GM23338 (cell line): ENCODE results near the gene CD24.

Source experiments
- CREB1 ChIP-seq: fragments of 250-450 bp; sonication (Bioruptor Pico); IDR thresholded peaks from 2 replicates; pipeline ENCODE4 v1.5.0; 2020; ENCODE audit warnings: low read depth, mild to moderate bottlenecking, moderate library complexity
- CTCF ChIP-seq, 2 experiments: fragments of 200-600 bp in 1 of 2; sonication (generic) in 1 of 2; conservative IDR thresholded peaks; 2 replicates each; pipeline versions ENCODE4 v1.5.1 to v1.6.1; 2016 to 2017; ENCODE audit warnings: antibody characterized with exemption in 2 of 2, low read depth in 2 of 2, mild to moderate bottlenecking in 2 of 2, moderate library complexity in 1 of 2
- ETS1 ChIP-seq: IDR thresholded peaks from 2 replicates; pipeline ENCODE4 v1.6.1; 2016; ENCODE audit warnings: antibody characterized with exemption
- EZH2 ChIP-seq: fragments of 200-600 bp; sonication (generic); IDR thresholded peaks from one replicate; pipeline ENCODE4 v1.8.0; 2017; ENCODE audit warnings: antibody characterized with exemption, mild to moderate bottlenecking, low read depth; ENCODE audit not compliant: unreplicated experiment
- EZH2phosphoT487 ChIP-seq: fragments of 200-600 bp; sonication (generic); IDR thresholded peaks from one replicate; pipeline ENCODE4 v1.8.1; 2018; ENCODE audit warnings: antibody characterized with exemption; ENCODE audit not compliant: unreplicated experiment
- JUNB ChIP-seq: IDR thresholded peaks from one replicate; pipeline ENCODE4 v1.6.1; 2016; ENCODE audit warnings: antibody characterized with exemption; ENCODE audit not compliant: unreplicated experiment
- NANOG ChIP-seq: IDR thresholded peaks from 2 replicates; pipeline ENCODE4 v1.6.1; 2016; ENCODE audit warnings: antibody characterized with exemption, borderline replicate concordance
- POLR2AphosphoS5 ChIP-seq: IDR thresholded peaks from 2 replicates; pipeline ENCODE4 v1.6.1; 2016; ENCODE audit warnings: antibody characterized with exemption, low read depth
- REST ChIP-seq: IDR thresholded peaks from one replicate; pipeline ENCODE4 v1.6.1; 2018; ENCODE audit warnings: antibody characterized with exemption; ENCODE audit not compliant: unreplicated experiment

DNA sequence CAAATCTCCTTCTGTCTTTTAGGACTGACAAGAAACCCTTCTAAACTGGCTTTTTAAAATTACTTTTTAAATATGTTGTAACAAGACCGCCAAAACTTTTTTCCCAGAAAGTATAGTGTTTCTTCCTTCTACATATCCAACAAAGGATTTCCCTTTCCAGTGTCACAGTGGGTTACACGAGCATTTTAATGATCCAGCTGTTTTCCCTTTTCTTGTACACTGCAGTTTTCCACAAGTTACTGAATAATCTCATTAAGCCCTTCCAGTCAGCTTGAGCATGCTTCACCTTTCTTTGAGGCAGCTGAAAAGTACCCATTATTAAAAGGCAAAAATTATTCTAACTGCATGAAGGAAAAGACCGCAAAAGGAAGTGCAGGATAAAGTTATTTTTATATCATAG, 48.6 kb downstream of the CD24 start:
- TF ChIP-seq CTCF (conservative IDR thresholded peaks at IDR 0.05; ENCODE audit: low read depth in 2 of 2): no peak
- TF ChIP-seq NANOG: no peak
- TF ChIP-seq EZH2phosphoT487: no peak
- no peak for TF ChIP-seq POLR2AphosphoS5
- TF ChIP-seq REST: no peak
- TF ChIP-seq EZH2: no peak
- no peak for TF ChIP-seq CREB1 (CRISPR knock-in tag)
- TF ChIP-seq JUNB: no peak
- no peak for TF ChIP-seq ETS1
